H1 (cell line): Measurements from ENCODE around the gene SOX13. TPM values are rescaled to one million over a fixed set of nuclear protein-coding genes. Genes with fewer than 3 reads are reported as not detected.

Experiments
- CTCF ChIA-PET: fragments of 300-600 bp; sonication (Branson Sonifier 250); formaldehyde crosslinking; loops from one replicate; lab custom pipeline; 2021; ENCODE audit not compliant: partially characterized antibody; lab: Charles Lee
- POLR2A ChIA-PET: fragments of 300-600 bp; sonication (Branson Sonifier 250); formaldehyde crosslinking; loops from one replicate; lab custom pipeline; 2021; ENCODE audit warnings: inconsistent platforms; ENCODE audit not compliant: partially characterized antibody; lab: Charles Lee
- DNase-seq, 2 experiments: peaks; one replicate each; pipeline versions ENCODE4 v3.0.0 to v3.0.0-alpha.2; 2010 to 2022; ENCODE audit warnings: low spot score in 2 of 2, low read depth in 1 of 2, mixed read lengths in 1 of 2
- FAIRE-seq: peaks from 2 replicates; lab custom pipeline; 2011; peaks lifted over from hg19 to GRCh38; lab: Jason Lieb, UNC
- H2AFZ ChIP-seq: 2 replicates; pipeline ENCODE4 v1.8.1; 2012; ENCODE audit warnings: low read length, inconsistent platforms
- H2AK5ac ChIP-seq: 2 replicates; pipeline ENCODE4 v1.6.1; 2013; ENCODE audit warnings: low read depth, low read length
- H2BK120ac ChIP-seq: replicated peaks from 2 replicates; pipeline ENCODE3; 2013; ENCODE audit warnings: low read depth, low read length, inconsistent platforms
- H2BK12ac ChIP-seq: 2 replicates; pipeline ENCODE4 v1.6.1; 2013; ENCODE audit warnings: low read depth, low read length
- H2BK15ac ChIP-seq: 2 replicates; pipeline ENCODE4 v1.6.1; 2013; ENCODE audit warnings: low read length
- H2BK20ac ChIP-seq: 2 replicates; pipeline ENCODE4 v1.6.1; 2013; ENCODE audit warnings: low read length
- H2BK5ac ChIP-seq: 2 replicates; pipeline ENCODE4 v1.6.1; 2013; ENCODE audit warnings: low read depth, low read length
- H3K14ac ChIP-seq: 2 replicates; pipeline ENCODE4 v1.6.1; 2013; ENCODE audit warnings: inconsistent platforms; ENCODE audit not compliant: insufficient read length
- H3K18ac ChIP-seq: 2 replicates; pipeline ENCODE4 v1.6.1; 2013; ENCODE audit warnings: low read length; ENCODE audit errors: extremely low read depth
- H3K23ac ChIP-seq: 2 replicates; pipeline ENCODE4 v1.6.1; 2013; ENCODE audit warnings: inconsistent platforms; ENCODE audit not compliant: insufficient read length
- H3K23me2 ChIP-seq: 2 replicates; pipeline ENCODE4 v1.6.1; 2013; ENCODE audit warnings: low read depth, low read length
- H3K27ac ChIP-seq: 2 replicates; pipeline ENCODE4 v1.6.1; 2011; ENCODE audit warnings: low read depth, low read length, inconsistent platforms
- H3K27me3 ChIP-seq, 4 experiments: replicated peaks in 1 of 4; 1 replicate in 1 of 4; 2 replicates in 3 of 4; pipeline versions ENCODE4 v1.6.1 to v1.8.1; 2011 to 2013; ENCODE audit warnings: low read length in 3 of 4, mild to moderate bottlenecking in 3 of 4, inconsistent platforms in 2 of 4, mixed read lengths in 2 of 4, moderate library complexity in 1 of 4; ENCODE audit not compliant: control insufficient read depth in 3 of 4, insufficient read depth in 3 of 4; ENCODE audit errors: extremely low read depth in 1 of 4
- H3K36me3 ChIP-seq, 4 experiments: 2 replicates each; pipeline versions ENCODE4 v1.6.1 to v1.8.1; 2011 to 2013; ENCODE audit warnings: mild to moderate bottlenecking in 4 of 4, low read length in 3 of 4, moderate library complexity in 2 of 4, control low read depth in 1 of 4, inconsistent platforms in 1 of 4; ENCODE audit not compliant: insufficient read depth in 4 of 4, control insufficient read depth in 2 of 4
- H3K4ac ChIP-seq: replicated peaks from 2 replicates; pipeline ENCODE3; 2013; ENCODE audit warnings: low read length, low read depth, mixed read lengths, inconsistent platforms; ENCODE audit not compliant: insufficient read length
- H3K4me1 ChIP-seq, 4 experiments: replicated peaks in 1 of 4; 1 replicate in 1 of 4; 2 replicates in 3 of 4; pipeline versions ENCODE4 v1.6.1 to v1.8.1; 2011 to 2013; ENCODE audit warnings: low read length in 3 of 4, inconsistent platforms in 2 of 4, mixed read lengths in 1 of 4; ENCODE audit not compliant: insufficient read depth in 4 of 4, control insufficient read depth in 3 of 4
- H3K4me2 ChIP-seq, 2 experiments: 2 replicates each; pipeline versions ENCODE4 v1.6.1 to v1.8.1; 2011 to 2013; ENCODE audit warnings: low read depth in 2 of 2, low read length in 2 of 2, control low read depth in 1 of 2, inconsistent platforms in 1 of 2, mild to moderate bottlenecking in 1 of 2; ENCODE audit not compliant: insufficient read depth in 1 of 2
- H3K4me3 ChIP-seq, 4 experiments: fragments of 200-600, 300-600 bp in 1 of 4; sonication (generic), shearing (Covaris generic), sonication (Bioruptor Twin) in 1 of 4; 2 replicates each; pipeline versions ENCODE4 v1.5.1 to v1.8.1; 2011 to 2016; ENCODE audit warnings: low read length in 4 of 4, low read depth in 3 of 4, control low read depth in 2 of 4, inconsistent platforms in 2 of 4, mild to moderate bottlenecking in 2 of 4, mixed read lengths in 1 of 4, moderate library complexity in 1 of 4; ENCODE audit not compliant: insufficient read depth in 2 of 4; ENCODE audit errors: extremely low read depth in 1 of 4
- H3K56ac ChIP-seq: replicated peaks from 2 replicates; pipeline ENCODE3; 2013; ENCODE audit warnings: low read depth, mild to moderate bottlenecking, mixed read lengths, low read length, inconsistent platforms; ENCODE audit not compliant: insufficient read length
- H3K79me1 ChIP-seq: 2 replicates; pipeline ENCODE4 v1.6.1; 2013; ENCODE audit warnings: low read depth, low read length, control low read depth
- H3K79me2 ChIP-seq, 2 experiments: 2 replicates each; pipeline versions ENCODE4 v1.6.1 to v1.8.1; 2012 to 2013; ENCODE audit warnings: low read length in 2 of 2, mild to moderate bottlenecking in 2 of 2, inconsistent platforms in 1 of 2; ENCODE audit not compliant: insufficient read depth in 2 of 2, control insufficient read depth in 1 of 2
- H3K9ac ChIP-seq, 4 experiments: replicated peaks in 1 of 4; 1 replicate in 1 of 4; 2 replicates in 3 of 4; pipeline versions ENCODE4 v1.6.1 to v1.8.1; 2011 to 2013; ENCODE audit warnings: low read depth in 3 of 4, low read length in 3 of 4, control low read depth in 2 of 4, mild to moderate bottlenecking in 2 of 4, moderate library complexity in 2 of 4, inconsistent platforms in 1 of 4; ENCODE audit errors: extremely low read depth in 1 of 4
- H3K9me3 ChIP-seq, 2 experiments: 2 replicates each; pipeline versions ENCODE4 v1.6.1 to v1.8.1; 2012 to 2013; ENCODE audit warnings: mild to moderate bottlenecking in 2 of 2, moderate library complexity in 2 of 2, control low read depth in 1 of 2, inconsistent platforms in 1 of 2, low read depth in 1 of 2, low read length in 1 of 2, mixed read lengths in 1 of 2; ENCODE audit not compliant: insufficient read depth in 2 of 2
- H4K20me1 ChIP-seq, 2 experiments: replicated peaks in 1 of 2; 2 replicates each; pipeline versions ENCODE3 to v1.8.1; 2011 to 2013; ENCODE audit warnings: inconsistent platforms in 2 of 2, low read length in 2 of 2, mild to moderate bottlenecking in 1 of 2; ENCODE audit not compliant: insufficient read depth in 2 of 2, control insufficient read depth in 1 of 2
- H4K5ac ChIP-seq: 2 replicates; pipeline ENCODE4 v1.6.1; 2013; ENCODE audit warnings: low read length, low read depth, mixed read lengths, inconsistent platforms; ENCODE audit not compliant: insufficient read length
- H4K8ac ChIP-seq: 2 replicates; pipeline ENCODE4 v1.8.0; 2013; ENCODE audit warnings: mild to moderate bottlenecking, moderate library complexity, low read length, inconsistent platforms; ENCODE audit not compliant: insufficient read depth; ENCODE audit errors: extremely low read depth
- H4K91ac ChIP-seq: replicated peaks from 2 replicates; pipeline ENCODE3; 2013; ENCODE audit warnings: low read length, mixed read lengths, inconsistent platforms; ENCODE audit not compliant: insufficient read length
- CBX8 ChIP-seq: fragments of 300-800, 300-1000 bp; sonication (generic); IDR thresholded peaks from 2 replicates; pipeline ENCODE4 v1.7.1; 2016; ENCODE audit warnings: low read depth, low read length, borderline replicate concordance
- POLR2AphosphoS5 ChIP-seq: IDR thresholded peaks from 2 replicates; pipeline ENCODE4 v1.6.1; 2011; ENCODE audit warnings: low read depth, low read length
- SP4 ChIP-seq: IDR thresholded peaks from 2 replicates; pipeline ENCODE4 v1.6.1; 2012; ENCODE audit warnings: low read length, inconsistent platforms
- TAF7 ChIP-seq: optimal IDR thresholded peaks from 2 replicates; pipeline ENCODE3; 2011; ENCODE audit warnings: low read depth, mild to moderate bottlenecking, inconsistent platforms, low read length, moderate library complexity, borderline replicate concordance
- WGBS, 2 experiments: shearing (Covaris generic) in 1 of 2; methylation state at CpG; one replicate each; pipeline versions ENCODE4 v1.1.6 to v1.1.7; 2013 to 2015; ENCODE audit warnings: low lambda C conversion rate in 2 of 2, mixed read lengths in 2 of 2, inconsistent platforms in 1 of 2, low coverage in 1 of 2, missing lambda C conversion rate in 1 of 2; ENCODE audit not compliant: insufficient replicate concordance in 2 of 2, insufficient coverage in 1 of 2, insufficient read length in 1 of 2; ENCODE audit errors: extremely low coverage in 1 of 2, missing lambda C conversion rate in 1 of 2; 5-methylcytosine and 5-hydroxymethylcytosine counted together
- polyA plus RNA-seq, 7 experiments: library from polyadenylated mRNA; depleted of rRNA in 3 of 7; stranded (reverse) in 5 of 7; unstranded in 2 of 7; fragments of >200 nt in 5 of 7; fragments of 200-250 nt in 2 of 7; gene quantifications; 1 replicate in 5 of 7; 2 replicates in 1 of 7; 4 replicates in 1 of 7; pipeline versions ENCODE4 v1.2.1 to v1.2.3, GENCODE V29; 2011 to 2013; ENCODE audit warnings: missing spikeins in 2 of 7, mixed read lengths in 2 of 7
- total RNA-seq: library from RNA; stranded (reverse); fragmentation: NEBNext Ultra II Directional; extraction: Animal tissue kit (Norgen Biotek cat#: 25700); gene quantifications from 2 replicates; pipeline ENCODE4 v1.2.1, GENCODE V29; 2021

The SOX13 gene
- total and polyA plus RNA-seq, 2 of the 8 experiments (the other 6 are each of a cell fraction or from before 2014, with no cell fraction given), result 113 to 173 TPM

GRCh38 chr1:204143276-204144041 lies 70.5 kb downstream of the SOX13 start:
- no peaks in the 10 kb centered on the region; a peak in 1 of 7 replicates for H3K27me3 ChIP-seq
- no peak overlapping the region for H4K91ac ChIP-seq
- no peaks in the 10 kb centered on the region for H3K9me3 ChIP-seq
- H3K23ac ChIP-seq, result no peak overlapping the region
- no peak overlapping the region for H3K4ac ChIP-seq
- no peak overlapping the region for H2BK5ac ChIP-seq
- no peak overlapping the region for H4K5ac ChIP-seq
- DNase-seq, result no peak
- H4K20me1 ChIP-seq, result no peaks in the 10 kb centered on the region
- no peak overlapping the region for H2BK120ac ChIP-seq
- H3K4me1 ChIP-seq, result peaks cover 5 to 22% (median 15%) of the 10 kb centered on the region in 4 experiments
- no peaks in the 10 kb centered on the region for H3K36me3 ChIP-seq
- WGBS, 2 experiments, result 88% methylated on average over 12 of the region's 14 CpGs; no CpG with 5 or more reads in 1 of the 2 experiments
- ChIA-PET CTCF (interaction anchor here (0.6 to 9.8 kb wide), 7 partner anchors 10 to 270 kb away, joined by 3 to 99 read pairs (median 3); no protein-coding TSS in a partner anchor), POLR2A (interaction anchor here (1.0 to 2.8 kb wide), 5 partner anchors 7 to 278 kb away, joined by 3 to 14 read pairs (median 4); partner anchors contain the start of gene SOX13)
- no peak overlapping the region for H2AK5ac ChIP-seq
- H3K4me3 ChIP-seq, result no peak overlapping the region
- no peaks in the 10 kb centered on the region; the same call in 1 of the 2 replicates for H3K23me2 ChIP-seq
- H2AFZ ChIP-seq, result no peak overlapping the region
- no peak overlapping the region for H3K18ac ChIP-seq
- no peak for TF ChIP-seq POLR2AphosphoS5
- TF ChIP-seq TAF7, result no peak
- TF ChIP-seq CBX8, result no peak
- no peak for TF ChIP-seq SP4
- no peak overlapping the region for H2BK20ac ChIP-seq
- no peak overlapping the region for H3K4me2 ChIP-seq
- peaks cover 2% of the 10 kb centered on the region; the same call in 1 of the 2 replicates for H3K79me1 ChIP-seq
- H2BK15ac ChIP-seq, result no peak overlapping the region
- FAIRE-seq, result no peak
- H3K56ac ChIP-seq, result no peak overlapping the region
- no peak overlapping the region for H4K8ac ChIP-seq
- no peak overlapping the region for H3K9ac ChIP-seq
- H2BK12ac ChIP-seq, result no peak overlapping the region
- no peak overlapping the region for H3K27ac ChIP-seq
- no peak overlapping the region for H3K14ac ChIP-seq
- H3K79me2 ChIP-seq, result no peaks in the 10 kb centered on the region
